ENCODE results near the gene SEMA3A.
"Not testable (repeated sequence)": the region's sequence is repeated elsewhere in the genome, so short reads cannot be mapped to it uniquely, and the experiment has no call there.

Gene SEMA3A

GRCh38 chr7:84150370-84150769 lies 44.2 kb downstream of the SEMA3A start:
- not testable (repeated sequence) for DNase-seq

- no peak for DNase-seq
Measured at GRCh38 chr7:84149573-84149972, 45.0 kb downstream of the SEMA3A start.

GRCh38 chr7:84145892-84146291 lies 48.7 kb downstream of the SEMA3A start:
- DNase-seq, result no peak

GRCh38 chr7:84144935-84145334 lies 49.7 kb downstream of the SEMA3A start:
- no peak for DNase-seq

- DNase-seq, result no peak
Measured at GRCh38 chr7:84144480-84144879, 50.1 kb downstream of the SEMA3A start.

- DNase-seq, result no peak
Measured at GRCh38 chr7:84142726-84143125, 51.9 kb downstream of the SEMA3A start.

GRCh38 chr7:84139986-84140729 lies 54.4 kb downstream of the SEMA3A start:
- no peak for DNase-seq

GRCh38 chr7:84138411-84138810 lies 56.2 kb downstream of the SEMA3A start:
- no peak for DNase-seq

- no peak for DNase-seq
Measured at GRCh38 chr7:84137812-84138211, 56.8 kb downstream of the SEMA3A start.

GRCh38 chr7:84136809-84137208 lies 57.8 kb downstream of the SEMA3A start:
- no peak for DNase-seq

GRCh38 chr7:84136336-84136735 lies 58.3 kb downstream of the SEMA3A start:
- DNase-seq, result no peak

- DNase-seq, result no peak
Measured at GRCh38 chr7:84134169-84134568, 60.4 kb downstream of the SEMA3A start.

GRCh38 chr7:84125654-84126053 lies 68.9 kb downstream of the SEMA3A start:
- no peak for DNase-seq

- DNase-seq, result no peak
Measured at GRCh38 chr7:84123965-84124547, 70.5 kb downstream of the SEMA3A start.

GRCh38 chr7:84122582-84123360 lies 71.8 kb downstream of the SEMA3A start:
- DNase-seq, result no peak

- DNase-seq, result no peak
Measured at GRCh38 chr7:84117304-84117703, 77.3 kb downstream of the SEMA3A start.

GRCh38 chr7:84113906-84114850 lies 80.4 kb downstream of the SEMA3A start:
- DNase-seq, result no peak

GRCh38 chr7:84113286-84113685 lies 81.3 kb downstream of the SEMA3A start:
- no peak for DNase-seq

- DNase-seq, result no peak
Measured at GRCh38 chr7:84112771-84113170, 81.8 kb downstream of the SEMA3A start.

- no peak for DNase-seq
Measured at GRCh38 chr7:84111842-84112241, 82.7 kb downstream of the SEMA3A start.

GRCh38 chr7:84110400-84110799 lies 84.2 kb downstream of the SEMA3A start:
- no peak for DNase-seq

- no peak for DNase-seq
Measured at GRCh38 chr7:84108787-84109186, 85.8 kb downstream of the SEMA3A start.

- no peak for DNase-seq
Measured at GRCh38 chr7:84108119-84108518, 86.5 kb downstream of the SEMA3A start.

Measured in T-helper 2 cell (primary cell).